ENCODE data around the gene SUN1. TPM values are rescaled to one million over a fixed set of nuclear protein-coding genes. Genes with fewer than 3 reads are reported as not detected.

Gene SUN1
- total RNA-seq, 2 experiments from 2014 or later, result 83.4 to 105 TPM

- CTCF ChIA-PET (ENCODE audit: unreplicated experiment), result no interaction called here
- intact Hi-C loops (cut with micrococcal nuclease; ENCODE audit: unreplicated experiment), result loop anchor here (5.0 kb wide), 1 partner anchor 42 kb away; the partner anchor contains the start of gene ADAP1
- peak overlapping the region; percentile 52 for H3K4me2 ChIP-seq (ENCODE audit: low read length)
Measured at GRCh38 chr7:910441-910861, 78.2 kb downstream of the SUN1 start.

GRCh38 chr7:910931-911431 lies 78.7 kb downstream of the SUN1 start:
- Histone ChIP-seq H3K9me3 (ENCODE audit: low read length) (no peaks in the 10 kb centered on the region), H3K4me3 (ENCODE audit: low read depth, low read length, poor library complexity, severe bottlenecking) (no peak overlapping the region), H3K4me2 (ENCODE audit: low read length) (no peak overlapping the region), H3K79me2 (ENCODE audit: insufficient read depth, low read depth, low read length) (no peaks in the 10 kb centered on the region), H3K9me2 (ENCODE audit: insufficient read depth, low read length) (no peaks in the 10 kb centered on the region), H2AFZ (ENCODE audit: low read length) (no peak overlapping the region), H3K36me3 (ENCODE audit: insufficient read depth, low read length) (no peaks in the 10 kb centered on the region), H4K20me1 (ENCODE audit: insufficient read depth, low read length) (no peaks in the 10 kb centered on the region), H3K27ac (ENCODE audit: low read depth, low read length, poor library complexity, severe bottlenecking) (no peak overlapping the region), H3K4me1 (ENCODE audit: insufficient read depth, low read length, poor library complexity, severe bottlenecking) (peaks cover 15% of the 10 kb centered on the region)
- DNase-seq (ENCODE audit: low spot score), result no peak
- CTCF ChIA-PET (ENCODE audit: unreplicated experiment), result no interaction called here
- BruUV-seq (replicated peaks), result no TSS peak
- intact Hi-C loops (cut with micrococcal nuclease; ENCODE audit: unreplicated experiment), result loop anchor here (5.0 kb wide), 1 partner anchor 41 kb away; the partner anchor contains the start of gene ADAP1
- POLR2A ChIA-PET, result interaction anchor here (0.7 kb wide), 1 partner anchor 46 kb away, joined by 3 read pairs; no protein-coding TSS in a partner anchor
- TF ChIP-seq, protein P1, sequence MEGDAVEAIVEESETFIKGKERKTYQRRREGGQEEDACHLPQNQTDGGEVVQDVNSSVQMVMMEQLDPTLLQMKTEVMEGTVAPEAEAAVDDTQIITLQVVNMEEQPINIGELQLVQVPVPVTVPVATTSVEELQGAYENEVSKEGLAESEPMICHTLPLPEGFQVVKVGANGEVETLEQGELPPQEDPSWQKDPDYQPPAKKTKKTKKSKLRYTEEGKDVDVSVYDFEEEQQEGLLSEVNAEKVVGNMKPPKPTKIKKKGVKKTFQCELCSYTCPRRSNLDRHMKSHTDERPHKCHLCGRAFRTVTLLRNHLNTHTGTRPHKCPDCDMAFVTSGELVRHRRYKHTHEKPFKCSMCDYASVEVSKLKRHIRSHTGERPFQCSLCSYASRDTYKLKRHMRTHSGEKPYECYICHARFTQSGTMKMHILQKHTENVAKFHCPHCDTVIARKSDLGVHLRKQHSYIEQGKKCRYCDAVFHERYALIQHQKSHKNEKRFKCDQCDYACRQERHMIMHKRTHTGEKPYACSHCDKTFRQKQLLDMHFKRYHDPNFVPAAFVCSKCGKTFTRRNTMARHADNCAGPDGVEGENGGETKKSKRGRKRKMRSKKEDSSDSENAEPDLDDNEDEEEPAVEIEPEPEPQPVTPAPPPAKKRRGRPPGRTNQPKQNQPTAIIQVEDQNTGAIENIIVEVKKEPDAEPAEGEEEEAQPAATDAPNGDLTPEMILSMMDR (conservative IDR thresholded peaks at IDR 0.05; ENCODE audit: low read length), result no peak
- TF ChIP-seq EZH2phosphoT487 (IDR thresholded peaks at IDR 0.05; ENCODE audit: borderline replicate concordance, low read depth, low read length), result no peak

More at GRCh38 chr7:910441-910861, 78.2 kb downstream of the SUN1 start:
- BruUV-seq (replicated peaks), result no TSS peak
- peak; percentile 29 for DNase-seq (ENCODE audit: low spot score)
- H2AFZ ChIP-seq (ENCODE audit: low read length), result peak overlapping the region; percentile 38
- H3K9me3 ChIP-seq (ENCODE audit: low read length), result no peaks in the 10 kb centered on the region
- no peaks in the 10 kb centered on the region for H3K79me2 ChIP-seq (ENCODE audit: insufficient read depth, low read depth, low read length)
- POLR2A ChIA-PET, result interaction anchor here (0.7 kb wide), 2 partner anchors 46 to 113 kb away, joined by 3 read pairs; no protein-coding TSS in a partner anchor
- H3K4me1 ChIP-seq (ENCODE audit: insufficient read depth, low read length, poor library complexity, severe bottlenecking), result peaks cover 15% of the 10 kb centered on the region
- no peak overlapping the region for H3K27ac ChIP-seq (ENCODE audit: low read depth, low read length, poor library complexity, severe bottlenecking)
- H3K4me3 ChIP-seq (ENCODE audit: low read depth, low read length, poor library complexity, severe bottlenecking), result peak overlapping the region; percentile 21
- H3K36me3 ChIP-seq (ENCODE audit: insufficient read depth, low read length), result no peaks in the 10 kb centered on the region
- no peaks in the 10 kb centered on the region for H3K9me2 ChIP-seq (ENCODE audit: insufficient read depth, low read length)
- H4K20me1 ChIP-seq (ENCODE audit: insufficient read depth, low read length), result no peaks in the 10 kb centered on the region
- no peak for TF ChIP-seq EZH2phosphoT487 (IDR thresholded peaks at IDR 0.05; ENCODE audit: borderline replicate concordance, low read depth, low read length)
- TF ChIP-seq, protein P1 (conservative IDR thresholded peaks at IDR 0.05; ENCODE audit: low read length), result no peak

GRCh38 chr7:911791-912480 lies 79.7 kb downstream of the SUN1 start:
- intact Hi-C loops (cut with micrococcal nuclease; ENCODE audit: unreplicated experiment), result loop anchor here (5.0 kb wide), 1 partner anchor 40 kb away; the partner anchor contains the start of gene ADAP1
- H3K4me1 ChIP-seq (ENCODE audit: insufficient read depth, low read length, poor library complexity, severe bottlenecking), result peaks cover 15% of the 10 kb centered on the region
- no TSS peak for BruUV-seq (replicated peaks)
- TF ChIP-seq, protein P1 (conservative IDR thresholded peaks at IDR 0.05; ENCODE audit: low read length), result no peak
- no peak for TF ChIP-seq EZH2phosphoT487 (IDR thresholded peaks at IDR 0.05; ENCODE audit: borderline replicate concordance, low read depth, low read length)
- H3K4me2 ChIP-seq (ENCODE audit: low read length), result no peak overlapping the region
- CTCF ChIA-PET (ENCODE audit: unreplicated experiment), result no interaction called here
- no peaks in the 10 kb centered on the region for H4K20me1 ChIP-seq (ENCODE audit: insufficient read depth, low read length)
- no peaks in the 10 kb centered on the region for H3K79me2 ChIP-seq (ENCODE audit: insufficient read depth, low read depth, low read length)
- no peak overlapping the region for H2AFZ ChIP-seq (ENCODE audit: low read length)
- H3K4me3 ChIP-seq (ENCODE audit: low read depth, low read length, poor library complexity, severe bottlenecking), result no peak overlapping the region
- no peaks in the 10 kb centered on the region for H3K9me2 ChIP-seq (ENCODE audit: insufficient read depth, low read length)
- H3K27ac ChIP-seq (ENCODE audit: low read depth, low read length, poor library complexity, severe bottlenecking), result no peak overlapping the region
- POLR2A ChIA-PET, result no interaction called here
- no peaks in the 10 kb centered on the region for H3K9me3 ChIP-seq (ENCODE audit: low read length)
- H3K36me3 ChIP-seq (ENCODE audit: insufficient read depth, low read length), result no peaks in the 10 kb centered on the region
- DNase-seq (ENCODE audit: low spot score), result no peak
